Breast epithelium (tissue), 3 donors: Measurements from ENCODE around the gene LAT.
A peak's percentile ranks its signal among the peaks of the same experiment; 100 is the strongest.

Source experiments
- POLR2A ChIP-seq: fragments of 450-650 bp; IDR thresholded peaks from one replicate; pipeline ENCODE4 v1.6.1; 2016; ENCODE audit warnings: antibody characterized with exemption, mild to moderate bottlenecking, moderate library complexity
- POLR2AphosphoS5 ChIP-seq, 3 donors: sonication (generic); formaldehyde crosslinking; IDR thresholded peaks; one replicate each; pipeline ENCODE4 v1.6.1; 2017; ENCODE audit warnings: antibody characterized with exemption in 3 of 3
- TF ChIP-seq, protein P1 (sequence below), 3 donors: fragments of 450-650 bp; IDR thresholded peaks; one replicate each; pipeline ENCODE4 v1.5.1; 2016 to 2017; ENCODE audit warnings: antibody characterized with exemption in 3 of 3, mild to moderate bottlenecking in 3 of 3, moderate library complexity in 3 of 3

GRCh38 chr16:28974437-28975157, 10.3 kb upstream of the LAT start, which contains the start of gene SPNS1:
- TF ChIP-seq, protein P1, sequence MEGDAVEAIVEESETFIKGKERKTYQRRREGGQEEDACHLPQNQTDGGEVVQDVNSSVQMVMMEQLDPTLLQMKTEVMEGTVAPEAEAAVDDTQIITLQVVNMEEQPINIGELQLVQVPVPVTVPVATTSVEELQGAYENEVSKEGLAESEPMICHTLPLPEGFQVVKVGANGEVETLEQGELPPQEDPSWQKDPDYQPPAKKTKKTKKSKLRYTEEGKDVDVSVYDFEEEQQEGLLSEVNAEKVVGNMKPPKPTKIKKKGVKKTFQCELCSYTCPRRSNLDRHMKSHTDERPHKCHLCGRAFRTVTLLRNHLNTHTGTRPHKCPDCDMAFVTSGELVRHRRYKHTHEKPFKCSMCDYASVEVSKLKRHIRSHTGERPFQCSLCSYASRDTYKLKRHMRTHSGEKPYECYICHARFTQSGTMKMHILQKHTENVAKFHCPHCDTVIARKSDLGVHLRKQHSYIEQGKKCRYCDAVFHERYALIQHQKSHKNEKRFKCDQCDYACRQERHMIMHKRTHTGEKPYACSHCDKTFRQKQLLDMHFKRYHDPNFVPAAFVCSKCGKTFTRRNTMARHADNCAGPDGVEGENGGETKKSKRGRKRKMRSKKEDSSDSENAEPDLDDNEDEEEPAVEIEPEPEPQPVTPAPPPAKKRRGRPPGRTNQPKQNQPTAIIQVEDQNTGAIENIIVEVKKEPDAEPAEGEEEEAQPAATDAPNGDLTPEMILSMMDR (IDR thresholded peaks at IDR 0.05), result no peak
- peak; percentile 93 to 96 (median 94) for TF ChIP-seq POLR2AphosphoS5 (IDR thresholded peaks at IDR 0.05)
- no peak for TF ChIP-seq POLR2A
